HG03135 (cell line): Measurements from ENCODE around the gene DPYD.

ENCODE experiments used
- ATAC-seq: cut with Tn5 transposase; IDR thresholded peaks from one replicate; pipeline ENCODE4 v1.9.1; 2021; ENCODE audit warnings: mild to moderate bottlenecking, moderate library complexity; ENCODE audit not compliant: unreplicated experiment

The DPYD gene

GRCh38 chr1:97630948-97631347 lies 289.9 kb downstream of the DPYD start:
- no peak for ATAC-seq

GRCh38 chr1:97630281-97630680 lies 290.6 kb downstream of the DPYD start:
- no peak for ATAC-seq

- ATAC-seq: no peak
Observed at GRCh38 chr1:97623220-97623619, 297.6 kb downstream of the DPYD start.

GRCh38 chr1:97621955-97622354 lies 298.9 kb downstream of the DPYD start:
- ATAC-seq: no peak

GRCh38 chr1:97619706-97620105 lies 301.1 kb downstream of the DPYD start:
- ATAC-seq: no peak

GRCh38 chr1:97610748-97611147 lies 310.1 kb downstream of the DPYD start:
- no peak for ATAC-seq

GRCh38 chr1:97610102-97610501 lies 310.7 kb downstream of the DPYD start:
- no peak for ATAC-seq

- no peak for ATAC-seq
Observed at GRCh38 chr1:97608272-97608671, 312.6 kb downstream of the DPYD start.

- no peak for ATAC-seq
Observed at GRCh38 chr1:97603776-97604175, 317.1 kb downstream of the DPYD start.

- ATAC-seq: no peak
Observed at GRCh38 chr1:97603218-97603617, 317.6 kb downstream of the DPYD start.

- no peak for ATAC-seq
Observed at GRCh38 chr1:97599447-97599846, 321.4 kb downstream of the DPYD start.

GRCh38 chr1:97593192-97593591 lies 327.6 kb downstream of the DPYD start:
- ATAC-seq: no peak

- no peak for ATAC-seq
Observed at GRCh38 chr1:97588772-97589171, 332.1 kb downstream of the DPYD start.

GRCh38 chr1:97581614-97582051 lies 339.2 kb downstream of the DPYD start:
- ATAC-seq: no peak

- ATAC-seq: no peak
Observed at GRCh38 chr1:97577613-97578012, 343.2 kb downstream of the DPYD start.

- ATAC-seq: no peak
Observed at GRCh38 chr1:97573553-97573952, 347.3 kb downstream of the DPYD start.

- no peak for ATAC-seq
Observed at GRCh38 chr1:97572561-97572960, 348.3 kb downstream of the DPYD start.

GRCh38 chr1:97571760-97572159 lies 349.1 kb downstream of the DPYD start:
- no peak for ATAC-seq

- ATAC-seq: no peak
Observed at GRCh38 chr1:97570691-97571090, 350.1 kb downstream of the DPYD start.

- no peak for ATAC-seq
Observed at GRCh38 chr1:97567000-97567749, 353.7 kb downstream of the DPYD start.

GRCh38 chr1:97565886-97566285 lies 354.9 kb downstream of the DPYD start:
- ATAC-seq: no peak

- ATAC-seq: no peak
Observed at GRCh38 chr1:97563926-97564325, 356.9 kb downstream of the DPYD start.

- no peak for ATAC-seq
Observed at GRCh38 chr1:97562081-97562480, 358.8 kb downstream of the DPYD start.
